ENCODE measurements around the gene ACVR1C.

- TF ChIP-seq POLR2A (IDR thresholded peaks at IDR 0.05) (no peak), CTCF (IDR thresholded peaks at IDR 0.05) (no peak)
Measured at GRCh38 chr2:157603198-157603597, 25.5 kb downstream of the ACVR1C start.
